PC-9 (cell line): ENCODE measurements around the gene CLCN3. TPM values are rescaled to one million over a fixed set of nuclear protein-coding genes. Genes with fewer than 3 reads are reported as not detected.

Experiments used
- BruUV-seq: library from RNA; stranded (reverse); fragments of 400-500 nt; replicated peaks from 2 replicates; lab custom pipeline; 2021; lab: Mats Ljungman, UMichigan
- CTCF ChIA-PET: fragments of 300-600 bp; sonication (Branson Sonifier 250); formaldehyde crosslinking; loops from one replicate; lab custom pipeline; 2022; ENCODE audit warnings: antibody characterized with exemption; lab: Charles Lee
- POLR2A ChIA-PET: fragments of 300-600 bp; sonication (Branson Sonifier 250); formaldehyde crosslinking; loops from one replicate; lab custom pipeline; 2022; ENCODE audit warnings: antibody characterized with exemption; ENCODE audit not compliant: unreplicated experiment; lab: Charles Lee
- DNase-seq, 2 experiments: peaks; one replicate each; pipeline versions ENCODE4 v3.0.0 to v3.0.0-alpha.2; 2015 to 2022; ENCODE audit warnings: mixed read lengths in 1 of 2
- H2AFZ ChIP-seq: fragments of 200-600 bp; sonication (generic); 2 replicates; pipeline ENCODE4 v1.8.1; 2017; ENCODE audit warnings: antibody characterized with exemption
- H3F3A ChIP-seq: fragments of 200-600 bp; sonication (generic); 2 replicates; pipeline ENCODE4 v1.8.1; 2017; ENCODE audit warnings: antibody characterized with exemption, mild to moderate bottlenecking, low read depth; ENCODE audit not compliant: insufficient read depth
- H3K27ac ChIP-seq: fragments of 200-600 bp; sonication (generic); 2 replicates; pipeline ENCODE4 v1.6.1; 2016; ENCODE audit warnings: mixed run types
- H3K27me3 ChIP-seq: fragments of 200-600 bp; sonication (generic); 2 replicates; pipeline ENCODE4 v1.6.1; 2016; ENCODE audit warnings: low read depth, mixed run types; ENCODE audit not compliant: insufficient read depth
- H3K36me3 ChIP-seq: fragments of 200-600 bp; sonication (generic); 2 replicates; pipeline ENCODE4 v1.6.1; 2016; ENCODE audit warnings: low read depth, mixed run types
- H3K4me1 ChIP-seq: fragments of 200-600 bp; sonication (generic); replicated peaks from 2 replicates; pipeline ENCODE4 v1.6.1; 2016; ENCODE audit warnings: mixed run types; ENCODE audit not compliant: insufficient read depth
- H3K4me2 ChIP-seq: fragments of 200-600 bp; sonication (generic); 2 replicates; pipeline ENCODE4 v1.6.1; 2017; ENCODE audit warnings: mixed run types
- H3K4me3 ChIP-seq: fragments of 200-600 bp; sonication (generic); 2 replicates; pipeline ENCODE4 v1.6.1; 2016; ENCODE audit warnings: mixed run types
- H3K79me2 ChIP-seq: fragments of 200-600 bp; sonication (generic); 2 replicates; pipeline ENCODE4 v1.6.1; 2017; ENCODE audit warnings: low read depth, mixed run types
- H3K9me2 ChIP-seq: fragments of 200-600 bp; sonication (generic); 2 replicates; pipeline ENCODE4 v1.8.1; 2017; ENCODE audit warnings: mild to moderate bottlenecking; ENCODE audit not compliant: insufficient read depth
- H3K9me3 ChIP-seq: fragments of 200-600 bp; sonication (generic); 2 replicates; pipeline ENCODE4 v1.8.1; 2016; ENCODE audit warnings: low read depth; ENCODE audit not compliant: insufficient read depth
- H4K20me1 ChIP-seq: fragments of 200-600 bp; sonication (generic); 2 replicates; pipeline ENCODE4 v1.8.1; 2017; ENCODE audit not compliant: insufficient read depth
- EZH2 ChIP-seq: fragments of 200-600 bp; sonication (generic); IDR thresholded peaks from 2 replicates; pipeline ENCODE4 v1.8.0; 2017; ENCODE audit warnings: antibody characterized with exemption, low read depth
- intact Hi-C: fragments of 100-400 bp; cut with micrococcal nuclease; formaldehyde crosslinking; loops from one replicate; pipeline ENCODE4 v1.10.0; 2022; ENCODE audit not compliant: unreplicated experiment
- total RNA-seq: library from RNA; stranded (reverse); gene quantifications from 2 replicates; pipeline ENCODE4 v1.2.3, GENCODE V29; 2021
- TF ChIP-seq, protein P1 (sequence below): fragments of 200-600 bp; sonication (generic); conservative IDR thresholded peaks from 2 replicates; pipeline ENCODE4 v1.6.1; 2017; ENCODE audit warnings: mixed run types, antibody characterized with exemption, mild to moderate bottlenecking, moderate library complexity

Gene CLCN3
- total RNA-seq, 1 experiment from 2014 or later, result 51.6 TPM

DNA sequence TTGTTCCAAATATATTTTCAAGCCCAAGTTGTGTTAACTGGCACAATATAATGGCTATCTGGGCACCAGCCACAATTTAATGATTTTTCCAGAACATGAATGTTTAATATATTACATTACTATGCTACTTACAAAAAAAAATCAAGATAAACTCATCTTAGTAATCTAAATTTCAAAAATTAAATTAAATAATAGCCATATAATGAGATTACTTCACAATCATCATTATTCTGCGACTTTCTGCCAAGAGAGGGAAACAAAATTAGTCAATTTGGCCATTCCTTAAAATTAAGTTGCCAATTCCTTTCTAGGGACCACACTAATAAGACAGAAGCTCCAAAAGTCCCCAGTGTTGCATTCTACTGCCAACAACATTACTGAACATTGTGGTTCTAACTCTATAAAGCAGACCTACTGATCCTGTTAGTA, 15.5 kb upstream of the CLCN3 start:
- no peaks in the 10 kb centered on the region for H3K9me3 ChIP-seq
- intact Hi-C loops, result no loop called here
- TF ChIP-seq EZH2, result no peak
- TF ChIP-seq, protein P1, sequence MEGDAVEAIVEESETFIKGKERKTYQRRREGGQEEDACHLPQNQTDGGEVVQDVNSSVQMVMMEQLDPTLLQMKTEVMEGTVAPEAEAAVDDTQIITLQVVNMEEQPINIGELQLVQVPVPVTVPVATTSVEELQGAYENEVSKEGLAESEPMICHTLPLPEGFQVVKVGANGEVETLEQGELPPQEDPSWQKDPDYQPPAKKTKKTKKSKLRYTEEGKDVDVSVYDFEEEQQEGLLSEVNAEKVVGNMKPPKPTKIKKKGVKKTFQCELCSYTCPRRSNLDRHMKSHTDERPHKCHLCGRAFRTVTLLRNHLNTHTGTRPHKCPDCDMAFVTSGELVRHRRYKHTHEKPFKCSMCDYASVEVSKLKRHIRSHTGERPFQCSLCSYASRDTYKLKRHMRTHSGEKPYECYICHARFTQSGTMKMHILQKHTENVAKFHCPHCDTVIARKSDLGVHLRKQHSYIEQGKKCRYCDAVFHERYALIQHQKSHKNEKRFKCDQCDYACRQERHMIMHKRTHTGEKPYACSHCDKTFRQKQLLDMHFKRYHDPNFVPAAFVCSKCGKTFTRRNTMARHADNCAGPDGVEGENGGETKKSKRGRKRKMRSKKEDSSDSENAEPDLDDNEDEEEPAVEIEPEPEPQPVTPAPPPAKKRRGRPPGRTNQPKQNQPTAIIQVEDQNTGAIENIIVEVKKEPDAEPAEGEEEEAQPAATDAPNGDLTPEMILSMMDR, result no peak
- H3K36me3 ChIP-seq, result no peaks in the 10 kb centered on the region
- no peak overlapping the region for H3K4me3 ChIP-seq
- POLR2A ChIA-PET, result interaction anchor here (0.7 kb wide), 1 partner anchor 16 kb away, joined by 6 read pairs; no protein-coding TSS in a partner anchor
- H4K20me1 ChIP-seq, result no peaks in the 10 kb centered on the region
- no peak for DNase-seq
- H3F3A ChIP-seq, result no peaks in the 10 kb centered on the region
- H3K4me2 ChIP-seq, result peak overlapping the region; percentile 13; the same call in 1 of the 2 replicates
- H3K9me2 ChIP-seq, result no peaks in the 10 kb centered on the region
- peak overlapping the region; percentile 56 for H3K27ac ChIP-seq
- CTCF ChIA-PET, result no interaction called here
- H3K4me1 ChIP-seq, result peaks cover 13% of the 10 kb centered on the region
- H3K27me3 ChIP-seq, result no peaks in the 10 kb centered on the region
- no TSS peak for BruUV-seq
- no peak overlapping the region for H2AFZ ChIP-seq
- 0 out of 2 replicates have a peak, but pooled peaks cover under 1% of the 10 kb centered on the region for H3K79me2 ChIP-seq

DNA sequence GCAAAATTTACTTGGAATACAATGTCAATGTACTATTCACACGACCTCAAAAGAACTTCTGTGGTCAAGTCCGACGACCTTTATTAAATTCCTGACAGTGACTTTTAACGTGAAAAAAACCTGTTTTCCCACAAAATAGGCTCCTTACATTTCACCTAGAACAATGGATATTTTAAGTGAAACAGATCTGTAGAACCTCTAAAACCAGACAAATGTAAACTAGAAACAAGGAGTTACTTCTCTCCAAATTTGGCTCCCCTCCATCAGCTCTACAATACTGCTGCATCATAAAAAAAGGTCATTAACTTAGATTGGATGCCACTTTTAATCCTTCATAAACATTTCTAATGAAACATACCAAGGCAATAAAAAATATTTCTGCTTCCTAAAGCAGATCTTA, 9.2 kb upstream of the CLCN3 start:
- no TSS peak for BruUV-seq
- intact Hi-C loops, result loop anchor here (5.0 to 10.0 kb wide), 3 partner anchors 111 to 416 kb away; partner anchors contain the start of gene MFAP3L
- H3K4me1 ChIP-seq, result peaks cover 20% of the 10 kb centered on the region
- CTCF ChIA-PET, result interaction anchor here (0.5 kb wide), 1 partner anchor 268 kb away, joined by 6 read pairs; no protein-coding TSS in a partner anchor
- no peak for DNase-seq
- H3K27me3 ChIP-seq, result no peaks in the 10 kb centered on the region
- no peaks in the 10 kb centered on the region for H3K9me2 ChIP-seq
- peaks cover 12% of the 10 kb centered on the region; the same call in 1 of the 2 replicates for H3F3A ChIP-seq
- peak overlapping the region; percentile 84; the same call in 1 of the 2 replicates for H3K4me3 ChIP-seq
- no peaks in the 10 kb centered on the region for H3K36me3 ChIP-seq
- peak overlapping the region; percentile 89 for H3K4me2 ChIP-seq
- peaks cover 20% of the 10 kb centered on the region for H3K79me2 ChIP-seq
- H3K27ac ChIP-seq, result no peak overlapping the region
- H3K9me3 ChIP-seq, result no peaks in the 10 kb centered on the region
- TF ChIP-seq, protein P1, result no peak
- no peak for TF ChIP-seq EZH2
- H4K20me1 ChIP-seq, result no peaks in the 10 kb centered on the region
- POLR2A ChIA-PET, result no interaction called here
- H2AFZ ChIP-seq, result no peak overlapping the region

DNA sequence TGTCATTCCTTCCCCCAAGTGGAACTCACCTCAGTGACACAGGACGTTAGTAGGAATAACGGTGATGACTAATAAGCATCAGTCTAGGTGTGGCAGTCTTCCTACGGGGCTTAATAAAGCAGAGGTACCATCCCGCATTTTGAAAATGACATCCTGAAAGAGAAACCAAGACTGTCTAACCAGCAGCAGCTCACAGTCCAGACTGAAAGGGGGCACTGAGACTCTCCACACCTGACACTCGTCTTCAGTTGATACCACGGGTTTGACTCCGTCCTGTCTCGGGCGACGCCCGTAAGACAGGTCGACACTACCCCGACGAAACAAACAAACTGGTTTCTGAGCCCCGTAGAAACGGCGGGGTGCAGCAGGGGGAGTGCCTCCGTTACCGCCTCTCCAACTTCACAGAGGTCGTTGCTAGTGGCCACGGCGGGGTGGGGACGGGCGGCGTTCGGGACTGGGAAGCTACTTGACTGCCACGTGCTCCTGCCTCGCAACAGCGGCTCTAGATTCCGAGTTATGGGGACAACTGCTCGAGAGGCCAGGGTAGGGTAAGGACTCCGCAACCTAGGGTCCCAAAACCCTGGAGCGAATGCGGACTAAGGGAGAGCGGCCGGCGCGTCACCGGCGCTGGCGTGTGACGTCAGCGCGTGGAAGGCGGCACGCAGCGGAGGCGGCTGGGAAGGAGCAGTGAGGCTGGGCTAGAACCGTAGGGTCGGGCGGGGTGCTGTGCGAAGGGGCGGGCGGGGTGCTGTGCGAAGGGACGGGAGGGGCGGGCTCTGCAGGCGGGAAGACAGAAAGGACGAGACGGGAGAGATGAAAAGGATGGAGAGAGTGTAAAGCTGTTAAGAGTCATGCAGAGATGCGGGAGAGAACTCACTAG, 8.1 kb upstream of the CLCN3 start, which contains the start of gene NEK1:
Gene NEK1, minus strand, starts transcription at position 593 of the 880 bp plus-strand sequence. CDS start 9,953 bp downstream, outside the sequence.
- ChIA-PET POLR2A (interaction anchor here (0.5 to 0.6 kb wide), 3 partner anchors 10 to 400 kb away, joined by 3 to 6 read pairs (median 5); no protein-coding TSS in a partner anchor), CTCF (interaction anchor here (0.5 to 1.3 kb wide), 4 partner anchors 106 to 1963 kb away, joined by 3 to 5 read pairs (median 4); no protein-coding TSS in a partner anchor)
- Histone ChIP-seq H3K9me3 (no peaks in the 10 kb centered on the region), H3K27ac (peak within 1 kb of the TSS; percentile 82), H3K9me2 (no peaks in the 10 kb centered on the region), H3K4me3 (peak within 1 kb of the TSS; percentile 84), H2AFZ (peak within 1 kb of the TSS; percentile 98), H4K20me1 (no peaks in the 10 kb centered on the region), H3F3A (peaks cover 12% of the 10 kb centered on the region; the same call in 1 of the 2 replicates), H3K79me2 (peaks cover 20% of the 10 kb centered on the region), H3K36me3 (no peaks in the 10 kb centered on the region), H3K27me3 (no peaks in the 10 kb centered on the region), H3K4me2 (peak within 1 kb of the TSS; percentile 89), H3K4me1 (peaks cover 20% of the 10 kb centered on the region)
- BruUV-seq, result TSS peak; percentile 76
- intact Hi-C loops, result loop anchor here (1.0 to 10.0 kb wide), 5 partner anchors 110 to 415 kb away; partner anchors contain the start of gene MFAP3L
- TF ChIP-seq, protein P1, result no peak
- no peak for TF ChIP-seq EZH2
- peak; percentile 64 to 80 for DNase-seq
